Measurements from ENCODE around the gene AUTS2.

Gene AUTS2

DNA sequence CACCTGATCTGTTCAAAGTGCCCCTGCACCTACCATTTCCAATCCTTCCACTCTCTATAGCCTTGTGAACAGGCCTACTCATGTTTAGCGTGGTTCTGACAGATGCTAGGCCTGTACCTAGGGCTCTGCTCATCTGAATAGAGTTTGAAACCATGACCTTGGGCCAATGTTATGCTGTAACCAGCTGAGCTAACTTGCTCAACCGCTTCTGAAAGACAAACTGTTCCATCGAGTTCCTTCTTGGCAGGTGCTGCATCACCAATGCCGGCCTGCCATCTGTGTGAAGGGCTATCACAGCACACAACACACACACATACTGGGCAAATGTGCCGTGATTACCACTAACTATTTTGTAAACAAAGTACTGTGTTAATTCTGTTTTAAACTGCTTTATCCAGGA, 1114.7 kb downstream of the AUTS2 start:
- TF ChIP-seq GATA2 (IDR thresholded peaks at IDR 0.05; ENCODE audit: low read depth, low read length) (no peak), GATA3 (IDR thresholded peaks at IDR 0.05; ENCODE audit: low read depth, low read length) (no peak)

DNA sequence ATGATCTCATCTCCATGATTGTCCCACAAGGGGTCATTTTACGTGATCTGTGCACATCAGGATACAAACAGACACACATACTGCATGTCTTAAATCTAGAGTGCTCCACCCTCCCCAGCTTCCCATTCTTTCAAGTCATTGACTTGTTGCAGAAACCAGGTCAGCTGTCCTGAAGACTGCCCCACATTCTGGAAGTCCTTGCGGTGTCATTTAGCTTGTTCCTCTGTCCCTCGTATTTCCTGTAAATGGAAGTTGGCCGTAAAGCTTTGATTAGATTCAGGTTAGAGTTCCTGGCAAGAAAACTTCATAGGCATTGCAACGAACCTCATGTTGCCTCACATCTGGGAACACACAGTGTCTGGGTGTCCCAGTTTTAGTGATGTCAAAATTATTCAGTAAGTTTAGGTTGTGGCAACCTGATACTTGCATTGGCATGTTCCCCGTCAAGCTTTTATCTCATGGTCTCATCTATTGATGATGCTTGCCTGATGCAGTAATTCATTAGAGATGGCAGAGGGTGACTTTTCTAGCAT, 1116.3 kb downstream of the AUTS2 start:
- TF ChIP-seq GATA2 (IDR thresholded peaks at IDR 0.05; ENCODE audit: low read depth, low read length) (no peak), GATA3 (IDR thresholded peaks at IDR 0.05; ENCODE audit: low read depth, low read length) (no peak)

DNA sequence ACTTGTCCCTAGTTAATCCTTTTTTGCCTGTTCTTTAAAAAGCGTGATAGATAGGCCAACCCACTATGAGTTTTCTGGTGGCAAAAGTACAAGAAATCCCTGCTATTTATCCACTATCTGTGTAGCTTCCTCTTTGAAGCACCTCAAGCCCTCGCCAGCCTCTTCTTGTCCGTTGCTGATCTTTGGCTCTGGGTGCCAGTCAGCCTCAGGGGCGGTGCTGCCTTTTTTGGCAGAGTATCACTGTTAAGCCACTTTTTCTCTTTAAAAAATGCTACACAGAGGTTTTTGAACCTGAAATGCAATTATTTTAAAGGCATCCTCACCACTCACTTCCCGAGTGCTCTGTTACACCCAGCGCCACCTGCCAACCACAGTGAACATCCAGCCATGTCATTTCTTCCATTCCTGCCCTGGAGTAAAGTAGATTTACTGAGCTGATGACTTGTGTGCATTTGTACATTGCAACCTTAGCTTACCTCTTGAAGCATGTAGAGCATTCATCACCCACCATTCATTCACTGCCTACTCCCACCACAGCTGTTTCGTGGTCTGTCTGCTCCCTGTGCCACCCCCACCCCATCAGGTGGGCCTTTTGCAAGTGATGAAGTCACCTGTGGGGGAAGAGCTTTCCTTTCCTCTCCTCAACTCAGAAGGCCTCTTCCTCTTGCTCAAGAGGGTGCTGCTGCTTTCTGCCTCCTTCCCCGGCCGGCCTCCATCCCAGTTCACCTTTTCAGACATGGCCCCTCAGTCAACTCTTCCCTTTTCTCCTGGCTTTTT, 1119.5 kb downstream of the AUTS2 start:
- TF ChIP-seq GATA2 (IDR thresholded peaks at IDR 0.05; ENCODE audit: low read depth, low read length): no peak
- no peak for TF ChIP-seq GATA3 (IDR thresholded peaks at IDR 0.05; ENCODE audit: low read depth, low read length)

DNA sequence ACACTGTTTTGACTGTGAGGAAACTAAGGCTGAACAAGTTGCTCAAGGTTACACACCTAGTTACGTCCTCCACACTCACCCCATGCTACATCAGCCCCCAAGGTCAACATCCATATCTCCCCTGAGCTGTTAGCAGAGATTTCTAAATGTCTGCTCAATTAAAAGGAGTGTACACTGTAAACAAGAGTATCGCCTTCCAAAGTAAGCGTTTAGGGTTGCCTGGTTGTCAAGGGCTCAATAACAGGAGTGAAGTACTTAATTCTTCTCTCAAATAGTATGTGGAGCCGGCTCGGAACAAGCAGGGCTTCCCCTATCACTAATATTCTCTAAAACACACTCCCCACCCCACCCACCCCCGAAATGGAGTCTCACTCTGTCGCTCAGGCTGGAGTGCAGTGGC, 1120.8 kb downstream of the AUTS2 start:
- TF ChIP-seq GATA3 (IDR thresholded peaks at IDR 0.05; ENCODE audit: low read depth, low read length): no peak
- TF ChIP-seq GATA2 (IDR thresholded peaks at IDR 0.05; ENCODE audit: low read depth, low read length): no peak

DNA sequence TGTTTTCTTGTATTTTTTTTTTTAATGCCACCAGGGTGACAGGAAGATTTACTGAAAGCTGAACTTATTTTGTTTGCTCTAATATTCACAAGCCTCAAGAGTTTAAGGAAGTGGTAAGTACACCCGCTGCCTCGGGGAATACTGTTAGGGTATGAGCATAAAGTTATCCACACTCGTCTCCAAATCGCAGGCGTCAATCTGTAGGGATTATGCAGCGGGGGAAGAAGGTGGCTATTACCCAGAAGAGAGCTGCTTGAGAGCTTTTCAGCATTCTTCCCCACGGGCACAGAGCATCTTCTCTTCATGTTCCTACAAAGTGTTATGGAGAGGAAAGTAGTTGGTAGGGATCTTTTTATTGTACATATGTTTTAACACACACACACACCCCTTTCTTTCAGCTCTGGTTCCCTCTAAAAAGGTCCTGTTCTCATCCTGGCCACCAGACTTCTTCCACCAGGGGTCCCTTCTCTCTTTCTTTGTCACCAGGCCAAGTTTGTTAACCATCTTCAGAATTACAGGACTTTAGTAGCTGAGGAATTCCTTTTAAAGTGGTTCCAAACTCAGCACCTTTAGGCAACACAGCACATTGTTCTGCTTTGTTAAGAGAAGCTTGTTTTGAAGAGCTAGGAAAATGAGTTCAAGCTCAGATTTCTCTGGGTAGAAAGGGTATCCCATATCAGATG, 1122.1 kb downstream of the AUTS2 start:
- TF ChIP-seq GATA2 (IDR thresholded peaks at IDR 0.05; ENCODE audit: low read depth, low read length) (no peak), GATA3 (IDR thresholded peaks at IDR 0.05; ENCODE audit: low read depth, low read length) (no peak)

DNA sequence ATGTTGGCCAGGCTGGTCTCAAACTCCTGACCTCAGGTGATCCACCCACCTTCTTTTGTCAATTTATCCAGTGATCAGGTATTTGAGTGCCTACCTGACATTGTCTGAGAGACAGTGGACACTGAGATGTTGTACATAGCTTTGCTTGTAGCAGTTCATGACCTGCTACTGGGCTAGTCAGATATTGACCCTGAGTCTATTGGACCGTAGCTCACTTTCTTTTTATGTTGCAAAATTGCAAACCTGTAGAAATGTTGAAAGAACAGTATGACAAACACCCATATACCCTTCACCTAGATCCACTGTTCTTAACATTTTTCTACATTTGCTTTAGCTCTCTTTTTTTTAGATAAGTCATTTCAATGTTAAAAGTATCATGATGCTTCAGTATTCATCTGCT, 1123.2 kb downstream of the AUTS2 start:
- no peak for TF ChIP-seq GATA3 (IDR thresholded peaks at IDR 0.05; ENCODE audit: low read depth, low read length)
- TF ChIP-seq GATA2 (IDR thresholded peaks at IDR 0.05; ENCODE audit: low read depth, low read length): no peak

DNA sequence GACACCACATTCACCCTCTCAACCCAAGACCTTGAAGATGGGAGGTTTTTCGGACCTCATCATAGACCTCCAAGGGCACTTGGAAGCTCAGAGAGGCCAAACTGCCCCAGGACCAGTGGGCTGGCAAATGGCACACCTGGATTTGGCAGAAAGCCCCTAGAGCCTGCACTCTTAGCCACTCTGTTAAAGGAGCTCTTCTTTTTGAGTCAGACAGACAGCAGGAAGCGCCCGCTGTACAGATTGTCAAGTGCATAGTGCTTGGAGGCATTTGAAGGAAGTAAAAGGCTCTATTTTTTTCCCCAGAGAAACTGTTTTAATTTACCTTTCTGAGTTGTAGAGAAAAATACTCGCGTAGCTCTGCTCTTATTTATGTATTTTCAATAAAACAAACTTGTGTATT, 1125.1 kb downstream of the AUTS2 start:
- TF ChIP-seq GATA2 (IDR thresholded peaks at IDR 0.05; ENCODE audit: low read depth, low read length) (no peak), GATA3 (IDR thresholded peaks at IDR 0.05; ENCODE audit: low read depth, low read length) (no peak)

DNA sequence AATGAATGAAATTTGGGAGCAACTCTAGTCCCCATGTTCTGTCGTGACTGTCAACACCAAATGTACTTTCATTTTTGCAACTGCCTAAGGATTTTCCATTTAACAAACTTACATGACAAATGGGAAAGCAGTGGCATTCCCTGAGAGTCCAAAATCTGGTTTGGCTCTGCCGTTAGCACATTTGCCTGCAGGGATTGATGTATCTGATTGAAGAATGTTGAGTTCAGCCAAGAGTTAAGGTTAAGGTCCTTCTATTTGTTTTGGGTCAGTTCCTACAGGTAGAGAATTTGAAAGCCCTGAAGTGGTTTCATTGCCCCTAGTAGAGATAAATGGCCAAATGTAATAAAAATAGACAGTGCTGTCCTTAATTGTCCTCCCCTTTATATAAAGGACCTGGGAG, 1127.2 kb downstream of the AUTS2 start:
- TF ChIP-seq GATA2 (IDR thresholded peaks at IDR 0.05; ENCODE audit: low read depth, low read length) (no peak), GATA3 (IDR thresholded peaks at IDR 0.05; ENCODE audit: low read depth, low read length) (no peak)

DNA sequence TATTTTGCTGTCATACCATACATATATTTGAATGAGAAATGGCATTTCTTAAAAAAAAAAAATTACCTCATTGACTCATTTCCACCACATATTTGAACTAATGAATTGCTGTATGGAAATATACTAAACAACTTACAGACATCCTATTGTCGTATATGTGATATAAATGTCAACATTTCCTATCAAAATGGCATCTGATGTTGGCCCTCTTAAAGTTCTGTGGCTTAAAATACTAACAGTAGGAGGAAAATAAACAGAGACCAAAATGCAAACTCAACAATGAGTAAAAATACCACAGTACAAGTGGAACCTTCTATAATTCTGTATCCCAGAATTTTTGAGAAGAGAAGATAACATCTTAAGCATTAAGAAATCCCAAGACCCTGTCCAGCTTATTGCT, 1128.0 kb downstream of the AUTS2 start:
- no peak for TF ChIP-seq GATA2 (IDR thresholded peaks at IDR 0.05; ENCODE audit: low read depth, low read length)
- no peak for TF ChIP-seq GATA3 (IDR thresholded peaks at IDR 0.05; ENCODE audit: low read depth, low read length)

DNA sequence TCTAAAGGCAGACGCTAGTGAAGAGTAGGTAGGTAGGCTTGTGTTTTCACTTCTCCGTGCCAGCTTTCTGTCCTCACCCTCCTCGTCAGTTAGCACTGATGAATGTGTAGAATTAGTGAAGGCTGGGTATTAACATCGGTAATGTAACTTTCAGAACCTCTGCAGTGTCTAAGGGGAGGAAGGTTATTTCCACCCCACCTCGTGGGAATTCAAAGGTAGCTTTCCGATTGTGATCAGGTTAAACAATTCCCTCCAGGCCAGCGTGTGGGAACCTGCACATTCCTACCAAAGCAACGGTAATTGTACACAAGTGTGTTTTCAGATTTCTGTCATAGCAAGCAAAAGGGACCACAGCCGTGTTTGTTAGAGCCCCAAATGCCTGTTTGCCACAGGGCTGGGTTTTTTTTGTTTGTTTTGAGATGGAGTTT, 1128.7 kb downstream of the AUTS2 start:
- TF ChIP-seq GATA3 (IDR thresholded peaks at IDR 0.05; ENCODE audit: low read depth, low read length): no peak
- no peak for TF ChIP-seq GATA2 (IDR thresholded peaks at IDR 0.05; ENCODE audit: low read depth, low read length)

DNA sequence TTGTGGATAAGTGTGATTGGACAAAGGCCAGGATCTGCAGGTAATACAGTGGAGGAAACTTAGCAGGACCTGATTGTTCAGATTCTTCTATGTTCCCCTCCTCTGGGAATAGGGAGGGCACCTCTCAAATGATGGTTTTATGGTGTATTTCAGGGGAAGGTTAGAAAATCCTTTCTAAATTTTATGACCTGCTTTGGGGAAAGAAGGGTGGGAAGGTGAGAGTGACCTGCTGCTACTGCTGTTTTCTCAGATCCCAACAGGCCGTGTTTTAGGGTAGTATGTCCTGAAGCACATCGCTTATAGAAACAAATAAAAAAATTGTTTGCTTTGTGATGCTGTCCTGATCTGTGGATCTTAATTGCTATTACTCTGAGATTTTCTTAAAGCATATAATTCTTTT, 1129.6 kb downstream of the AUTS2 start:
- no peak for TF ChIP-seq GATA3 (IDR thresholded peaks at IDR 0.05; ENCODE audit: low read depth, low read length)
- no peak for TF ChIP-seq GATA2 (IDR thresholded peaks at IDR 0.05; ENCODE audit: low read depth, low read length)

DNA sequence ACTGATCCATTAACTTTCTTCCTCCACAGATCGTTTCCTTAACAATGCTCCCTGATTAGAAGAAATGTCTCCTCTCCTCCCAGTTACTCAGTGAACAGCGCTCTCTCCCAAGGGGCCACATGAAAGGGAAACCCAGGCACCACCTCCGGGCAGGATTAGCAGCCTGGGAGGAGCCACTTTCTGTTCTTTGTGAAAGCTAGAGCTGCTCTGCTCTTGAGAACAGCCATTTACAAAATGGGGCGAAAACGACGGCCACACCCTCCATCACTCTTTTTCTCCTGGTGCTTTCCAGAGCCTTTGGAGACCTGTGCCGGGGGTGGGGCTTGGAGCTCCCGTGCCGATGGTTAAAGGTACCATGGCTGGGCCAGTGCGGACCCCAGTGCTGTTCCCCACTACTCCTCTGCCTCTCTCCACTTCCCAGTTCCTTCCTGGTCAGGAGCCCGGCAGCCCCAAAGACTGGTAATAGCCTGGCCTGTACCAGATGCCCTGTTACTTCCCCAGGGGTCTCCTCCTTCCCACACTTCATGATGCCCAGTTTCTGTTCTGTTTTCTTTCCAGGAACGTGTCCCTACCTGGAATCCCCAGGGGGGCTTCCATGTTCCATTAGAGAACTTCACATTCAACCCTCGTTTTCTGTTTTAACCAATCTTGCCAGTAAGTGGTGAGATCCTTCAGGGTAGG, 1130.7 kb downstream of the AUTS2 start:
- TF ChIP-seq GATA2 (IDR thresholded peaks at IDR 0.05; ENCODE audit: low read depth, low read length): no peak
- TF ChIP-seq GATA3 (IDR thresholded peaks at IDR 0.05; ENCODE audit: low read depth, low read length): no peak

DNA sequence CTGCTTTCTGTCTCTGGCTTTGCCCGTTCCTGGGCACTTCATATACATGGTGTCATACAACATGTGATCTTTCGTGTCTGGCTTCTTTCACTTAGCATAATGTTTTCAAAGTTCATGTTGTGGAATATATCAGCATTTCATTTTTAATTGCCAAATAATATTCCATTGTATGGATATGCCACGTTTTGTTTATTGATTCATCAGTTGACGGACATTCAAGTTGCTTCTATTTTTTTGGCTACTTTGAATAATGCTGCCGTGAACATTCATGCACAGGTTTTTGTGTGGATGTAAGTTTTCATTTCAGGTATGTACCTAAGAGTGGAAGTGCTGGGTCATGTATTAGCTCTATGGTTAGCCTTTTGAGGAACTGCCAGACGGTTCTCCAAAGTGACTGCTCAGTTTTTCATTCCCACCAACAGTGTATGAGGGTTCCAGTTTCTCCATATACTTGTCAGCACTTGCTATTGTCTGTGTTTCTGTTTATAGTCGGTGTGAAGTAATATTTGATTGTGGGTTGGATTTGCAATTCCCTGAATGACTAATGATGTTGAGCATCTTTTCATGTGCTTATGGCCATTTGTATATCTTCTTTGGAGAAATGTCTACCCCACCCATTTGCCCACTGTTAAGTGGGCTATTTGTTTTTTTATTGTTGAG, 1132.3 kb downstream of the AUTS2 start:
- TF ChIP-seq GATA2 (IDR thresholded peaks at IDR 0.05; ENCODE audit: low read depth, low read length) (no peak), GATA3 (IDR thresholded peaks at IDR 0.05; ENCODE audit: low read depth, low read length) (no peak)

DNA sequence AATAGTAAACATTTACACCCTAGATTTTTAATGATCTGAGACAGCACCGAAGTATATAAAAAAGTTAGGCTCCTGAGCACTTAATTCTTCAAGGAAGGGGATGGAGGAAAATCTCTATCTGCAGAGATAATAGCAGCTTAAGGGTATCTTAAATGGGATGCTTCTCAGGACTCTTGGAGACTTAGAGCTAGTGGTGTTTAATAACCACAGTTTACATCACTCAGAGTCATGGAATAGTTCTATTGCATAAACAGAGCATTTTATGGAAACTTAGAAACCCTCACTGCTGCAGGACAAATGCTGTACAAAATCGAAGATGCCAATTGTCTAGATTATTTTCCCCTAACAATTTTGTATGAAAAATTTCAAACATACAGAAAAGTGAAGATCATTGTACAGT, 1134.8 kb downstream of the AUTS2 start:
- TF ChIP-seq GATA2 (IDR thresholded peaks at IDR 0.05; ENCODE audit: low read depth, low read length): no peak
- TF ChIP-seq GATA3 (IDR thresholded peaks at IDR 0.05; ENCODE audit: low read depth, low read length): no peak
